Measurements from ENCODE around the gene ADGRF1.

DNA sequence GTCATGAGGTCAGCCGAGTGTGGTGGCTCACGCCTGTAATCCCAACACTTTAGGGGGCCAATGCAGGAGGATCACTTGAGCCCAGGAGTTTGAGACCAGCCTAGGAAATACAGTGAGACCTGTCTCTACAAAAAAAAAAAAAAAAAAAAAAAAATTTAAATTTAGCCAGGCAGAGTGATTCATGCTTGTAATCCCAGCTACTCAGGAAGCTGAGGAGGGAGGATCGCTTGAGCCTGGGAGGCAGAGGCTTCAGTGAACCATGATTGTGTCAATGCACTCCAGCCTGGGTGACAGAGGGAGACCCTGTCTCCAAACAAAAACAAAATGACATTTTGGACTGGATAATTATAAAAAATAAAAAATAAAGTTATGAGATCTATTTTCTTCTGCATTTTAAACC lies 56.2 kb downstream of the ADGRF1 start:
- TF ChIP-seq GATA2 (IDR thresholded peaks at IDR 0.05; ENCODE audit: low read depth, low read length) (no peak), GATA3 (IDR thresholded peaks at IDR 0.05; ENCODE audit: low read depth, low read length) (no peak)
